Calu3 (cell line): ENCODE data around the gene PRAMEF4. TPM values are rescaled to one million over a fixed set of nuclear protein-coding genes. Genes with fewer than 3 reads are reported as not detected.
"Not testable (repeated sequence)": the region's sequence is repeated elsewhere in the genome, so short reads cannot be mapped to it uniquely, and the experiment has no call there.

Experiments
- BruUV-seq: library from RNA; stranded (reverse); fragments of 400-500 nt; replicated peaks from 2 replicates; lab custom pipeline; 2021; lab: Mats Ljungman, UMichigan
- CTCF ChIA-PET: fragments of 300-600 bp; sonication (Branson Sonifier 250); formaldehyde crosslinking; loops from one replicate; lab custom pipeline; 2022; ENCODE audit warnings: antibody characterized with exemption; lab: Charles Lee
- DNase-seq: peaks from one replicate; pipeline ENCODE4 v3.0.0; 2022
- H3K27ac Mint-ChIP-seq: one replicate; pipeline ENCODE4 v1.8.0; 2022; ENCODE audit warnings: mixed read lengths; ENCODE audit not compliant: unreplicated experiment
- H3K27me3 Mint-ChIP-seq: one replicate; pipeline ENCODE4 v1.8.0; 2022; ENCODE audit warnings: mixed read lengths; ENCODE audit not compliant: unreplicated experiment
- H3K36me3 Mint-ChIP-seq: one replicate; pipeline ENCODE4 v1.8.0; 2022; ENCODE audit warnings: mild to moderate bottlenecking, moderate library complexity, mixed read lengths; ENCODE audit not compliant: insufficient read depth, unreplicated experiment
- H3K4me1 Mint-ChIP-seq: one replicate; pipeline ENCODE4 v1.8.0; 2022; ENCODE audit warnings: mild to moderate bottlenecking, low read depth, mixed read lengths; ENCODE audit not compliant: unreplicated experiment
- H3K4me3 Mint-ChIP-seq: one replicate; pipeline ENCODE4 v1.8.0; 2022; ENCODE audit warnings: mild to moderate bottlenecking, low read depth, moderate library complexity, mixed read lengths; ENCODE audit not compliant: unreplicated experiment
- H3K9me3 Mint-ChIP-seq: one replicate; pipeline ENCODE4 v1.8.0; 2022; ENCODE audit warnings: low read depth, mixed read lengths; ENCODE audit not compliant: unreplicated experiment
- CTCF ChIP-seq: fragments of 200-600 bp; IDR thresholded peaks from one replicate; pipeline ENCODE4 v1.8.0; 2022; ENCODE audit warnings: antibody characterized with exemption; ENCODE audit not compliant: unreplicated experiment
- intact Hi-C: fragments of 100-400 bp; cut with micrococcal nuclease; formaldehyde crosslinking; loops from one replicate; pipeline ENCODE4 v1.10.0; 2022; ENCODE audit not compliant: unreplicated experiment
- total RNA-seq: library from RNA; stranded (reverse); gene quantifications from 2 replicates; pipeline ENCODE4 v1.2.3, GENCODE V29; 2022

Gene PRAMEF4
- total RNA-seq, 1 experiment from 2014 or later = not detected

DNA sequence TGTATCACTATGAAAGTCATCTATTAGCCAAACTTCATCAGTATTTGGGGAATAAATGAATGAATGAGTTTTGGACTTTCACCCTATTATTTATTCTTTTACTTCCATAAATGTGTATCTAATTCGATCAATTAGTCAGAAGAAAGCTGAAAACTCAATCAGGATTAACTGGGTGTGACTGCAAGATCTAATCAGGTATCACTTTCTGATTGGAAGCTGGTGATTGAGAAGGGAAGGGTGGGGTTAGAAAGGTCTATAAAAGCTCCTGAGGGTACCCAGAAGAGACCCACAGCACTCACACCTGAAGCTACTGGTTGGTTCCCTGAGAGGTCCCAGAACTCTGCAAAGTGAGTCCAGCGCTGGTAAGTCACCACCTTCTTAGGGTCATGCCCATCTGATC is 29.2 kb downstream of the PRAMEF4 start, which contains the start of gene PRAMEF2:
Gene PRAMEF2, plus strand, starts transcription at position 301 of the 400 bp plus-strand sequence. CDS start 1,924 bp downstream, outside the sequence.
- H3K36me3 Mint-ChIP-seq, H3K4me3 Mint-ChIP-seq, intact Hi-C loops, BruUV-seq, H3K4me1 Mint-ChIP-seq, DNase-seq, CTCF ChIA-PET, H3K9me3 Mint-ChIP-seq, H3K27ac Mint-ChIP-seq: not testable (repeated sequence)
- peaks cover 13% of the 10 kb centered on the region for H3K27me3 Mint-ChIP-seq

GRCh38 chr1:12851779-12852178 is 34.2 kb downstream of the PRAMEF4 start:
- H3K9me3 Mint-ChIP-seq = no peaks in the 10 kb centered on the region

GRCh38 chr1:12848620-12849019 is 37.4 kb downstream of the PRAMEF4 start, which contains the start of gene HNRNPCL1:
Gene HNRNPCL1, minus strand, starts transcription at chr1:12848720. Its CDS starts 431 bp downstream, at chr1:12848289.
- DNase-seq, BruUV-seq, H3K36me3 Mint-ChIP-seq, H3K27ac Mint-ChIP-seq, H3K27me3 Mint-ChIP-seq, H3K4me1 Mint-ChIP-seq, intact Hi-C loops, CTCF ChIA-PET, H3K9me3 Mint-ChIP-seq, H3K4me3 Mint-ChIP-seq: not testable (repeated sequence)

More at GRCh38 chr1:12851779-12852178, 34.2 kb downstream of the PRAMEF4 start:
- CTCF ChIA-PET = interaction anchor here (0.7 kb wide), 1 partner anchor 390 kb away, joined by 3 read pairs; no protein-coding TSS in a partner anchor
- Mint-ChIP-seq H3K4me1 (no peaks in the 10 kb centered on the region), H3K4me3 (no peak overlapping the region), H3K27me3 (no peaks in the 10 kb centered on the region), H3K36me3 (no peaks in the 10 kb centered on the region), H3K27ac (no peak overlapping the region)
- no peak for TF ChIP-seq CTCF
- DNase-seq = no peak
- BruUV-seq = no TSS peak
- intact Hi-C loops = no loop called here

DNA sequence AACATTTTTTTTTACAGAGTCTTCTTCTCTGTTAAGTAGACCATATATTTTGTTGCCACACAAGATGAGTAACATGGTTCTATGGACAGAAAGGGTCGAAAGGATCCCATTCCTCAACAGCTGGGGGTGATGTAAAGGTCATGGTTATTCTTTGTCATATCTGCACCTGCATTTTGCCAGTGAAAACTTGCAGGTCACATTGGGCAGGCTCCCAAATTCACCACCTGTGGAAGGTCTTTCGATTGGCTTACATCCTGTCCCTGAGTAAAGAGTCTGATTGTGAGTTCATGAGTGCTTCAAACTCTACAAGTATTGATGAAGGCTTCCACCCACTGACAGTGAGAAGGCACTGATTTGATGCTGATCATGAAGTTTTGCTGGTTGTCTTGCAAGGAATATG is 52.8 kb downstream of the PRAMEF4 start:
- H3K27me3 Mint-ChIP-seq, H3K4me3 Mint-ChIP-seq, BruUV-seq, DNase-seq, H3K36me3 Mint-ChIP-seq, intact Hi-C loops, CTCF ChIA-PET, H3K4me1 Mint-ChIP-seq, H3K9me3 Mint-ChIP-seq, H3K27ac Mint-ChIP-seq: not testable (repeated sequence)

- H3K4me3 Mint-ChIP-seq, H3K27ac Mint-ChIP-seq, BruUV-seq, H3K36me3 Mint-ChIP-seq, H3K9me3 Mint-ChIP-seq, DNase-seq, H3K4me1 Mint-ChIP-seq, intact Hi-C loops, H3K27me3 Mint-ChIP-seq, CTCF ChIA-PET: not testable (repeated sequence)
Measured at GRCh38 chr1:12831310-12831709, 54.7 kb downstream of the PRAMEF4 start, which contains the start of gene PRAMEF11. Gene PRAMEF11, minus strand, starts transcription at chr1:12831410. Its CDS starts 2,621 bp downstream, at chr1:12828789.

Other genes with a start within 250 kb of the PRAMEF4 start
- gene AADACL4, start 242.1 kb downstream of the PRAMEF4 start, total RNA-seq = not detected in 2 replicates
- not detected in 2 replicates for gene AADACL3, start 170.1 kb downstream of the PRAMEF4 start, total RNA-seq
- gene CFAP107, start 140.0 kb downstream of the PRAMEF4 start, total RNA-seq = not detected in 2 replicates
- gene PRAMEF12, start 112.5 kb downstream of the PRAMEF4 start, total RNA-seq = not detected in 2 replicates
- not detected in 2 replicates for gene PRAMEF1, start 94.8 kb downstream of the PRAMEF4 start, total RNA-seq
- gene PRAMEF11, start 54.8 kb downstream of the PRAMEF4 start, total RNA-seq = not detected in 2 replicates
- not detected in 2 replicates for gene HNRNPCL1, start 37.5 kb downstream of the PRAMEF4 start, total RNA-seq
- not detected in 2 replicates for gene PRAMEF2, start 29.1 kb downstream of the PRAMEF4 start, total RNA-seq
- not detected in 2 replicates for gene PRAMEF10, start 12.1 kb upstream of the PRAMEF4 start, total RNA-seq
- not detected in 2 replicates for gene PRAMEF7, start 30.4 kb upstream of the PRAMEF4 start, total RNA-seq
- gene PRAMEF6, start 61.4 kb upstream of the PRAMEF4 start, total RNA-seq = not detected in 2 replicates
- gene PRAMEF27, start 170.4 kb upstream of the PRAMEF4 start, total RNA-seq = not detected in 2 replicates
- gene HNRNPCL3, start 174.6 kb upstream of the PRAMEF4 start, total RNA-seq = not detected in 2 replicates
- not detected in 2 replicates for gene PRAMEF25, start 184.6 kb upstream of the PRAMEF4 start, total RNA-seq
- not detected in 2 replicates for gene HNRNPCL2, start 230.7 kb upstream of the PRAMEF4 start, total RNA-seq